Neural progenitor cell (in vitro differentiated cells): ENCODE results near the gene MCTP2. TPM values are rescaled to one million over a fixed set of nuclear protein-coding genes. Genes with fewer than 3 reads are reported as not detected.

Experiments
- DNase-seq: peaks from one replicate; pipeline ENCODE4 v3.0.0-alpha.2; 2016; ENCODE audit warnings: low spot score
- H2AFZ ChIP-seq: fragments of 200-600 bp; sonication (generic); replicated peaks from 2 replicates; pipeline ENCODE4 v1.6.1; 2016; ENCODE audit warnings: antibody characterized with exemption
- H3F3A ChIP-seq: fragments of 200-600 bp; sonication (generic); 2 replicates; pipeline ENCODE4 v1.6.1; 2016; ENCODE audit warnings: antibody characterized with exemption, low read depth
- H3K27ac ChIP-seq: fragments of 200-600 bp; sonication (generic); 2 replicates; pipeline ENCODE4 v1.5.1; 2016; ENCODE audit warnings: mild to moderate bottlenecking
- H3K27me3 ChIP-seq: fragments of 200-600 bp; sonication (generic); 2 replicates; pipeline ENCODE4 v1.6.1; 2016; ENCODE audit warnings: mild to moderate bottlenecking, moderate library complexity
- H3K36me3 ChIP-seq: fragments of 200-600 bp; sonication (generic); 2 replicates; pipeline ENCODE4 v1.5.1; 2016
- H3K4me1 ChIP-seq: fragments of 200-600 bp; sonication (generic); 2 replicates; pipeline ENCODE4 v1.6.1; 2016; ENCODE audit warnings: mixed run types
- H3K4me2 ChIP-seq: fragments of 200-600 bp; sonication (generic); 2 replicates; pipeline ENCODE4 v1.6.1; 2016
- H3K4me3 ChIP-seq: fragments of 200-600 bp; sonication (generic); 2 replicates; pipeline ENCODE4 v1.5.1; 2016
- H3K79me2 ChIP-seq: fragments of 200-600 bp; sonication (generic); 2 replicates; pipeline ENCODE4 v1.6.1; 2016; ENCODE audit warnings: low read depth
- H3K9ac ChIP-seq: fragments of 200-600 bp; sonication (generic); 2 replicates; pipeline ENCODE4 v1.6.1; 2016
- H3K9me3 ChIP-seq: fragments of 200-600 bp; sonication (generic); 2 replicates; pipeline ENCODE4 v1.5.1; 2016; ENCODE audit warnings: low read depth
- H4K20me1 ChIP-seq: fragments of 200-600 bp; sonication (generic); 2 replicates; pipeline ENCODE4 v1.6.1; 2016; ENCODE audit warnings: low read depth
- H3K27ac Mint-ChIP-seq: 3 replicates; pipeline ENCODE4 v1.8.0; 2021; ENCODE audit warnings: mixed read lengths
- H3K27me3 Mint-ChIP-seq: 2 replicates; pipeline ENCODE4 v1.8.0; 2022; ENCODE audit warnings: low read depth, mild to moderate bottlenecking, inconsistent platforms, moderate library complexity, mixed read lengths; ENCODE audit not compliant: insufficient read depth
- H3K36me3 Mint-ChIP-seq: 3 replicates; pipeline ENCODE4 v1.8.0; 2021; ENCODE audit warnings: mixed read lengths
- H3K4me1 Mint-ChIP-seq: 3 replicates; pipeline ENCODE4 v1.8.0; 2021; ENCODE audit warnings: mixed read lengths
- H3K4me3 Mint-ChIP-seq: 3 replicates; pipeline ENCODE4 v1.8.0; 2021; ENCODE audit warnings: mild to moderate bottlenecking, moderate library complexity, mixed read lengths
- H3K9me3 Mint-ChIP-seq: 3 replicates; pipeline ENCODE4 v1.8.0; 2020; ENCODE audit warnings: mixed read lengths
- CTCF ChIP-seq: fragments of 200-600 bp; sonication (generic); IDR thresholded peaks from 2 replicates; pipeline ENCODE4 v1.5.1; 2017; ENCODE audit warnings: antibody characterized with exemption, mild to moderate bottlenecking
- EZH2 ChIP-seq: fragments of 200-600 bp; sonication (generic); IDR thresholded peaks from 2 replicates; pipeline ENCODE4 v1.6.1; 2017; ENCODE audit warnings: antibody characterized with exemption, mild to moderate bottlenecking, moderate library complexity
- EZH2phosphoT487 ChIP-seq: fragments of 200-600 bp; sonication (generic); IDR thresholded peaks from 2 replicates; pipeline ENCODE4 v1.6.1; 2017; ENCODE audit warnings: antibody characterized with exemption
- total RNA-seq: library from RNA; depleted of rRNA; stranded (reverse); fragments of >200 nt; gene quantifications from 2 replicates; pipeline ENCODE4 v1.2.3, GENCODE V29; 2015; ENCODE audit warnings: low replicate concordance

Gene MCTP2
- total RNA-seq, 1 donor from 2014 or later: 0.17 TPM

GRCh38 chr15:94416267-94416666, 184.9 kb downstream of the MCTP2 start:
- Mint-ChIP-seq H3K4me3 (no peak overlapping the region), H3K4me1 (peaks cover 25% of the 10 kb centered on the region), H3K9me3 (peaks cover 3% of the 10 kb centered on the region), H3K27me3 (peaks cover 3% of the 10 kb centered on the region), H3K36me3 (no peaks in the 10 kb centered on the region), H3K27ac (no peak overlapping the region)
- DNase-seq: no peak
- Histone ChIP-seq H3K9ac (no peak overlapping the region), H3K4me3 (no peak overlapping the region), H3K4me1 (peaks cover 20% of the 10 kb centered on the region), H3K79me2 (no peaks in the 10 kb centered on the region), H3K27ac (no peak overlapping the region), H3F3A (peaks cover 4% of the 10 kb centered on the region), H2AFZ (no peak overlapping the region), H3K9me3 (peaks cover 3% of the 10 kb centered on the region), H3K27me3 (no peaks in the 10 kb centered on the region), H4K20me1 (no peaks in the 10 kb centered on the region), H3K36me3 (no peaks in the 10 kb centered on the region), H3K4me2 (no peak overlapping the region)
- TF ChIP-seq CTCF (no peak), EZH2phosphoT487 (no peak), EZH2 (no peak)

GRCh38 chr15:94416820-94417219, 185.5 kb downstream of the MCTP2 start:
- Histone ChIP-seq H3K79me2 (no peaks in the 10 kb centered on the region), H3K27me3 (no peaks in the 10 kb centered on the region), H3K27ac (no peak overlapping the region), H2AFZ (no peak overlapping the region), H3K36me3 (no peaks in the 10 kb centered on the region), H3K9me3 (peaks cover 3% of the 10 kb centered on the region), H3K4me1 (peaks cover 14% of the 10 kb centered on the region), H3K9ac (no peak overlapping the region), H3F3A (peaks cover 4% of the 10 kb centered on the region), H3K4me2 (no peak overlapping the region), H3K4me3 (no peak overlapping the region), H4K20me1 (no peaks in the 10 kb centered on the region)
- no peak for DNase-seq
- Mint-ChIP-seq H3K4me1 (peaks cover 20% of the 10 kb centered on the region), H3K9me3 (peaks cover 3% of the 10 kb centered on the region), H3K27me3 (peaks cover 3% of the 10 kb centered on the region), H3K36me3 (no peaks in the 10 kb centered on the region), H3K27ac (no peak overlapping the region), H3K4me3 (no peak overlapping the region)
- no peak for TF ChIP-seq CTCF
- TF ChIP-seq EZH2phosphoT487: no peak
- no peak for TF ChIP-seq EZH2

GRCh38 chr15:94417501-94418293, 186.3 kb downstream of the MCTP2 start:
- no peaks in the 10 kb centered on the region for H3K79me2 ChIP-seq
- peaks cover 3% of the 10 kb centered on the region for H3K9me3 ChIP-seq
- no peak overlapping the region for H3K4me2 ChIP-seq
- H2AFZ ChIP-seq: no peak overlapping the region
- no peak overlapping the region for H3K4me3 Mint-ChIP-seq
- peaks cover 9% of the 10 kb centered on the region for H3K4me1 ChIP-seq
- H3K9ac ChIP-seq: no peak overlapping the region
- H3K27ac Mint-ChIP-seq: no peak overlapping the region
- DNase-seq: no peak
- no peaks in the 10 kb centered on the region for H3K36me3 Mint-ChIP-seq
- no peak for TF ChIP-seq CTCF
- H4K20me1 ChIP-seq: no peaks in the 10 kb centered on the region
- H3K27ac ChIP-seq: no peak overlapping the region
- H3K4me1 Mint-ChIP-seq: peaks cover 12% of the 10 kb centered on the region
- H3K27me3 Mint-ChIP-seq: peaks cover 3% of the 10 kb centered on the region
- peaks cover 3% of the 10 kb centered on the region for H3K9me3 Mint-ChIP-seq
- no peaks in the 10 kb centered on the region for H3K27me3 ChIP-seq
- H3F3A ChIP-seq: no peaks in the 10 kb centered on the region
- no peaks in the 10 kb centered on the region for H3K36me3 ChIP-seq
- no peak overlapping the region for H3K4me3 ChIP-seq
